ENCODE measurements around the gene PARVB. TPM values are rescaled to one million over a fixed set of nuclear protein-coding genes. Genes with fewer than 3 reads are reported as not detected.

Gene PARVB
- total RNA-seq, 1 donor from 2014 or later: 79.9 TPM

GRCh38 chr22:44162960-44163359, 138.9 kb downstream of the PARVB start:
- H3K4me3 ChIP-seq (ENCODE audit: low read depth, low read length): no peak overlapping the region
- DNase-seq (ENCODE audit: low read depth): no peak
- TF ChIP-seq, protein P1, sequence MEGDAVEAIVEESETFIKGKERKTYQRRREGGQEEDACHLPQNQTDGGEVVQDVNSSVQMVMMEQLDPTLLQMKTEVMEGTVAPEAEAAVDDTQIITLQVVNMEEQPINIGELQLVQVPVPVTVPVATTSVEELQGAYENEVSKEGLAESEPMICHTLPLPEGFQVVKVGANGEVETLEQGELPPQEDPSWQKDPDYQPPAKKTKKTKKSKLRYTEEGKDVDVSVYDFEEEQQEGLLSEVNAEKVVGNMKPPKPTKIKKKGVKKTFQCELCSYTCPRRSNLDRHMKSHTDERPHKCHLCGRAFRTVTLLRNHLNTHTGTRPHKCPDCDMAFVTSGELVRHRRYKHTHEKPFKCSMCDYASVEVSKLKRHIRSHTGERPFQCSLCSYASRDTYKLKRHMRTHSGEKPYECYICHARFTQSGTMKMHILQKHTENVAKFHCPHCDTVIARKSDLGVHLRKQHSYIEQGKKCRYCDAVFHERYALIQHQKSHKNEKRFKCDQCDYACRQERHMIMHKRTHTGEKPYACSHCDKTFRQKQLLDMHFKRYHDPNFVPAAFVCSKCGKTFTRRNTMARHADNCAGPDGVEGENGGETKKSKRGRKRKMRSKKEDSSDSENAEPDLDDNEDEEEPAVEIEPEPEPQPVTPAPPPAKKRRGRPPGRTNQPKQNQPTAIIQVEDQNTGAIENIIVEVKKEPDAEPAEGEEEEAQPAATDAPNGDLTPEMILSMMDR (conservative IDR thresholded peaks at IDR 0.05; ENCODE audit: low read depth, low read length): no peak

DNA sequence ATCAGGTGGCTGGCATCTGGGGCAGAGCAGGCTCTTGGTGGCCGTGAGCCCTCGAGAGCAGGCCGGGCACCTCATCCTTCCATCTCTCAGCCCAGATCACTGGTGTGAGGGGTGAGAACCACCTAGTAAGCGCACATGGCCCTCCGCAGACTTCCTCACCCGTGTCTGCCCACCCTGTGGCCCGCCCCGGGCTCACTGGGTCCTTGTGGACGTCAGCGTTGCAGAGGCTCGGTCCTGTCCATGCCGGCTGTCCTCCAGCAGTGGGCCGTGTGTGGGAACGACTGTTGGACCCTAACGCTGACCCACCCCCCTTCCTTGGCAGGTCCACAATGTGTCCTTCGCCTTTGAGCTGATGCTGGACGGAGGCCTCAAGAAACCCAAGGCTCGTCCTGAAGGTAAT, 139.4 kb downstream of the PARVB start:
- TF ChIP-seq, protein P1 (conservative IDR thresholded peaks at IDR 0.05; ENCODE audit: low read depth, low read length): no peak
- DNase-seq (ENCODE audit: low read depth): no peak
- no peak overlapping the region for H3K4me3 ChIP-seq (ENCODE audit: low read depth, low read length)

DNA sequence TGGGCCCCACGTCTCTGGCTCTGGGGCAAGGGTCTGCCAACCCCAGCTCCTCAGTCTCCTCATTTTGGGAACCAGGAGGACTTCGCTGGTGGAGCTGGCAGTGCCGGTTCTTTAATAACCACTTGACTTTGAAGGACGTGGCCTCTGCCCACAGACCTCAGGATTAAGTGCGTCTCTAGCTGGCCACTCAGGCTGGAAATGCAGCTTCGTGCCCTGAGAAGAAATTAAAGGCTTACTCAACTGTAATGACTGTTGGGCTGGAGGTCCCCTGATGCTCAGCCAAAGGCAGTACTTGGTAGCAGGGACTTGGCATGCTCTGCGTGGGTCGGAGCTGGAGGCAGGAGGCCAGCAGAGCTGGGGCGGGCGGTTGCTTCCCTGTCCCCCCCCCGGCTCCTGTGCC, 139.9 kb downstream of the PARVB start:
- TF ChIP-seq, protein P1 (conservative IDR thresholded peaks at IDR 0.05; ENCODE audit: low read depth, low read length): no peak
- DNase-seq (ENCODE audit: low read depth): no peak
- H3K4me3 ChIP-seq (ENCODE audit: low read depth, low read length): no peak overlapping the region

- H3K4me3 ChIP-seq (ENCODE audit: low read depth, low read length): no peak overlapping the region
- DNase-seq (ENCODE audit: low read depth): no peak
- TF ChIP-seq, protein P1 (conservative IDR thresholded peaks at IDR 0.05; ENCODE audit: low read depth, low read length): no peak
Measured at GRCh38 chr22:44165286-44165874, 141.3 kb downstream of the PARVB start.

GRCh38 chr22:44166498-44167276, 142.6 kb downstream of the PARVB start:
- TF ChIP-seq, protein P1 (conservative IDR thresholded peaks at IDR 0.05; ENCODE audit: low read depth, low read length): no peak
- no peak overlapping the region for H3K4me3 ChIP-seq (ENCODE audit: low read depth, low read length)
- DNase-seq (ENCODE audit: low read depth): no peak

- no peak overlapping the region for H3K4me3 ChIP-seq (ENCODE audit: low read depth, low read length)
- DNase-seq (ENCODE audit: low read depth): no peak
- TF ChIP-seq, protein P1 (conservative IDR thresholded peaks at IDR 0.05; ENCODE audit: low read depth, low read length): no peak
Measured at GRCh38 chr22:44167501-44167900, 143.4 kb downstream of the PARVB start.

All from epithelial cell of proximal tubule (primary cell).